Stomach (tissue), 4 donors: ENCODE results near the gene COMMD1.

ENCODE experiments used
- POLR2A ChIP-seq, 4 donors: fragments of 450-650 bp; IDR thresholded peaks; one replicate each; pipeline ENCODE4 v1.6.1; 2016; ENCODE audit warnings: antibody characterized with exemption in 4 of 4, control low read depth in 2 of 4, mild to moderate bottlenecking in 1 of 4, moderate library complexity in 1 of 4
- POLR2AphosphoS5 ChIP-seq, 3 donors: sonication (generic); formaldehyde crosslinking; IDR thresholded peaks; one replicate each; pipeline ENCODE4 v1.6.1; 2016; ENCODE audit warnings: antibody characterized with exemption in 3 of 3
- TF ChIP-seq, protein P1 (sequence below), 7 experiments: fragments of 450-650 bp in 4 of 7; fragments of 200-600 bp in 3 of 7; sonication (generic) in 3 of 7; IDR thresholded peaks; one replicate each; pipeline ENCODE4 v1.5.1; 2016 to 2019; ENCODE audit warnings: antibody characterized with exemption in 7 of 7, control low read depth in 2 of 7, mild to moderate bottlenecking in 1 of 7

DNA sequence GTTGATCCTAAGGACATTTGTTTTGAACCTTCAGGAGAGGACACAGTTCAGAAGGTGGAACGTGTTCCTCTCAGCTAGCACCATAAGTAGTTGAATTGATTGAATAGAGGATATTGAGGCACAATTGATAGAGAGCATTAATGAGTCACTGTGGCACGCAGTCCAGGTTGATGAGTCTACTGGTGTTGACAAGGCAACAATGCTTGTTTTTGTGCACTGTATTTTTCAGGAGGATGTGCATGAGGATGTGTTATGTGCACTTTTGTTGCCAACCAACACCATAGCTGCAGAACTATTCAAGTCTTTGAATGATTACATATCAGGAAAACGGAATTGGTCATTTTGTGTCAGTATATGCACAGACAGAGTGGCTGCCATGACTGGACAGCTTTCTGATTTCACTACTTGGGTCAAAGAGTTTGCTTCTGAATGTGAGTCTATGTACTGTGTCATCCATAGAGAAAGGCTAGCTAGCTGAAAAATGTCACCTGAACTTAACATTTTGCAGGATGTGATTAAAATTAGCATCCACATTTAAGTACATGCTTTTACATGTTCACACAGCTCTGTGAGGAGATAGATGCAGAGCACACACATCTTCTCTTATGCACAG is 150.4 kb downstream of the COMMD1 start:
- TF ChIP-seq, protein P1, sequence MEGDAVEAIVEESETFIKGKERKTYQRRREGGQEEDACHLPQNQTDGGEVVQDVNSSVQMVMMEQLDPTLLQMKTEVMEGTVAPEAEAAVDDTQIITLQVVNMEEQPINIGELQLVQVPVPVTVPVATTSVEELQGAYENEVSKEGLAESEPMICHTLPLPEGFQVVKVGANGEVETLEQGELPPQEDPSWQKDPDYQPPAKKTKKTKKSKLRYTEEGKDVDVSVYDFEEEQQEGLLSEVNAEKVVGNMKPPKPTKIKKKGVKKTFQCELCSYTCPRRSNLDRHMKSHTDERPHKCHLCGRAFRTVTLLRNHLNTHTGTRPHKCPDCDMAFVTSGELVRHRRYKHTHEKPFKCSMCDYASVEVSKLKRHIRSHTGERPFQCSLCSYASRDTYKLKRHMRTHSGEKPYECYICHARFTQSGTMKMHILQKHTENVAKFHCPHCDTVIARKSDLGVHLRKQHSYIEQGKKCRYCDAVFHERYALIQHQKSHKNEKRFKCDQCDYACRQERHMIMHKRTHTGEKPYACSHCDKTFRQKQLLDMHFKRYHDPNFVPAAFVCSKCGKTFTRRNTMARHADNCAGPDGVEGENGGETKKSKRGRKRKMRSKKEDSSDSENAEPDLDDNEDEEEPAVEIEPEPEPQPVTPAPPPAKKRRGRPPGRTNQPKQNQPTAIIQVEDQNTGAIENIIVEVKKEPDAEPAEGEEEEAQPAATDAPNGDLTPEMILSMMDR (IDR thresholded peaks at IDR 0.05): no peak
- no peak for TF ChIP-seq POLR2AphosphoS5 (IDR thresholded peaks at IDR 0.05)
- TF ChIP-seq POLR2A (IDR thresholded peaks at IDR 0.05): no peak
